GM23338 (cell line): ENCODE measurements around the gene STAU1.

Experiments used
- CREB1 ChIP-seq: fragments of 250-450 bp; sonication (Bioruptor Pico); IDR thresholded peaks from 2 replicates; pipeline ENCODE4 v1.5.0; 2020; ENCODE audit warnings: low read depth, mild to moderate bottlenecking, moderate library complexity
- CTCF ChIP-seq, 2 experiments: fragments of 200-600 bp in 1 of 2; sonication (generic) in 1 of 2; conservative IDR thresholded peaks; 2 replicates each; pipeline versions ENCODE4 v1.5.1 to v1.6.1; 2016 to 2017; ENCODE audit warnings: antibody characterized with exemption in 2 of 2, low read depth in 2 of 2, mild to moderate bottlenecking in 2 of 2, moderate library complexity in 1 of 2
- ETS1 ChIP-seq: IDR thresholded peaks from 2 replicates; pipeline ENCODE4 v1.6.1; 2016; ENCODE audit warnings: antibody characterized with exemption
- EZH2 ChIP-seq: fragments of 200-600 bp; sonication (generic); IDR thresholded peaks from one replicate; pipeline ENCODE4 v1.8.0; 2017; ENCODE audit warnings: antibody characterized with exemption, mild to moderate bottlenecking, low read depth; ENCODE audit not compliant: unreplicated experiment
- EZH2phosphoT487 ChIP-seq: fragments of 200-600 bp; sonication (generic); IDR thresholded peaks from one replicate; pipeline ENCODE4 v1.8.1; 2018; ENCODE audit warnings: antibody characterized with exemption; ENCODE audit not compliant: unreplicated experiment
- JUNB ChIP-seq: IDR thresholded peaks from one replicate; pipeline ENCODE4 v1.6.1; 2016; ENCODE audit warnings: antibody characterized with exemption; ENCODE audit not compliant: unreplicated experiment
- NANOG ChIP-seq: IDR thresholded peaks from 2 replicates; pipeline ENCODE4 v1.6.1; 2016; ENCODE audit warnings: antibody characterized with exemption, borderline replicate concordance
- POLR2AphosphoS5 ChIP-seq: IDR thresholded peaks from 2 replicates; pipeline ENCODE4 v1.6.1; 2016; ENCODE audit warnings: antibody characterized with exemption, low read depth
- REST ChIP-seq: IDR thresholded peaks from one replicate; pipeline ENCODE4 v1.6.1; 2018; ENCODE audit warnings: antibody characterized with exemption; ENCODE audit not compliant: unreplicated experiment
- STAT1 ChIP-seq: IDR thresholded peaks from one replicate; pipeline ENCODE4 v1.6.1; 2016; ENCODE audit warnings: antibody characterized with exemption; ENCODE audit not compliant: unreplicated experiment
- ZNF331 ChIP-seq: fragments of 250-450 bp; sonication (Bioruptor Pico); IDR thresholded peaks from 2 replicates; pipeline ENCODE4 v1.5.0; 2020; ENCODE audit warnings: low read depth, mild to moderate bottlenecking, moderate library complexity
- ZNF462 ChIP-seq: fragments of 250-450 bp; sonication (Bioruptor Pico); IDR thresholded peaks from 2 replicates; pipeline ENCODE4 v1.5.0; 2020; ENCODE audit warnings: mild to moderate bottlenecking, moderate library complexity

- TF ChIP-seq CTCF (conservative IDR thresholded peaks at IDR 0.05; ENCODE audit: low read depth in 2 of 2) = peak; percentile 38 to 41
- no peak for TF ChIP-seq EZH2
- no peak for TF ChIP-seq POLR2AphosphoS5
- no peak for TF ChIP-seq REST
- TF ChIP-seq EZH2phosphoT487 = no peak
- no peak for TF ChIP-seq ZNF331 (CRISPR knock-in tag)
- TF ChIP-seq NANOG = no peak
- TF ChIP-seq ETS1 = no peak
- TF ChIP-seq CREB1 (CRISPR knock-in tag) = no peak
- no peak for TF ChIP-seq JUNB
- no peak for TF ChIP-seq ZNF462
- TF ChIP-seq STAT1 = no peak
These were observed 37.8 kb upstream of the STAU1 start for GRCh38 chr20:49225896-49226295.
